Neural progenitor cell (in vitro differentiated cells): ENCODE data around the gene WDR54. TPM values are rescaled to one million over a fixed set of nuclear protein-coding genes. Genes with fewer than 3 reads are reported as not detected.

Source experiments
- DNase-seq: peaks from one replicate; pipeline ENCODE4 v3.0.0-alpha.2; 2016; ENCODE audit warnings: low spot score
- H2AFZ ChIP-seq: fragments of 200-600 bp; sonication (generic); replicated peaks from 2 replicates; pipeline ENCODE4 v1.6.1; 2016; ENCODE audit warnings: antibody characterized with exemption
- H3F3A ChIP-seq: fragments of 200-600 bp; sonication (generic); 2 replicates; pipeline ENCODE4 v1.6.1; 2016; ENCODE audit warnings: antibody characterized with exemption, low read depth
- H3K27ac ChIP-seq: fragments of 200-600 bp; sonication (generic); 2 replicates; pipeline ENCODE4 v1.5.1; 2016; ENCODE audit warnings: mild to moderate bottlenecking
- H3K27me3 ChIP-seq: fragments of 200-600 bp; sonication (generic); 2 replicates; pipeline ENCODE4 v1.6.1; 2016; ENCODE audit warnings: mild to moderate bottlenecking, moderate library complexity
- H3K36me3 ChIP-seq: fragments of 200-600 bp; sonication (generic); 2 replicates; pipeline ENCODE4 v1.5.1; 2016
- H3K4me1 ChIP-seq: fragments of 200-600 bp; sonication (generic); 2 replicates; pipeline ENCODE4 v1.6.1; 2016; ENCODE audit warnings: mixed run types
- H3K4me2 ChIP-seq: fragments of 200-600 bp; sonication (generic); 2 replicates; pipeline ENCODE4 v1.6.1; 2016
- H3K4me3 ChIP-seq: fragments of 200-600 bp; sonication (generic); 2 replicates; pipeline ENCODE4 v1.5.1; 2016
- H3K79me2 ChIP-seq: fragments of 200-600 bp; sonication (generic); 2 replicates; pipeline ENCODE4 v1.6.1; 2016; ENCODE audit warnings: low read depth
- H3K9ac ChIP-seq: fragments of 200-600 bp; sonication (generic); 2 replicates; pipeline ENCODE4 v1.6.1; 2016
- H3K9me3 ChIP-seq: fragments of 200-600 bp; sonication (generic); 2 replicates; pipeline ENCODE4 v1.5.1; 2016; ENCODE audit warnings: low read depth
- H4K20me1 ChIP-seq: fragments of 200-600 bp; sonication (generic); 2 replicates; pipeline ENCODE4 v1.6.1; 2016; ENCODE audit warnings: low read depth
- H3K27ac Mint-ChIP-seq: 3 replicates; pipeline ENCODE4 v1.8.0; 2021; ENCODE audit warnings: mixed read lengths
- H3K27me3 Mint-ChIP-seq: 2 replicates; pipeline ENCODE4 v1.8.0; 2022; ENCODE audit warnings: low read depth, mild to moderate bottlenecking, inconsistent platforms, moderate library complexity, mixed read lengths; ENCODE audit not compliant: insufficient read depth
- H3K36me3 Mint-ChIP-seq: 3 replicates; pipeline ENCODE4 v1.8.0; 2021; ENCODE audit warnings: mixed read lengths
- H3K4me1 Mint-ChIP-seq: 3 replicates; pipeline ENCODE4 v1.8.0; 2021; ENCODE audit warnings: mixed read lengths
- H3K4me3 Mint-ChIP-seq: 3 replicates; pipeline ENCODE4 v1.8.0; 2021; ENCODE audit warnings: mild to moderate bottlenecking, moderate library complexity, mixed read lengths
- H3K9me3 Mint-ChIP-seq: 3 replicates; pipeline ENCODE4 v1.8.0; 2020; ENCODE audit warnings: mixed read lengths
- CTCF ChIP-seq: fragments of 200-600 bp; sonication (generic); IDR thresholded peaks from 2 replicates; pipeline ENCODE4 v1.5.1; 2017; ENCODE audit warnings: antibody characterized with exemption, mild to moderate bottlenecking
- EZH2 ChIP-seq: fragments of 200-600 bp; sonication (generic); IDR thresholded peaks from 2 replicates; pipeline ENCODE4 v1.6.1; 2017; ENCODE audit warnings: antibody characterized with exemption, mild to moderate bottlenecking, moderate library complexity
- EZH2phosphoT487 ChIP-seq: fragments of 200-600 bp; sonication (generic); IDR thresholded peaks from 2 replicates; pipeline ENCODE4 v1.6.1; 2017; ENCODE audit warnings: antibody characterized with exemption
- total RNA-seq: library from RNA; depleted of rRNA; stranded (reverse); fragments of >200 nt; gene quantifications from 2 replicates; pipeline ENCODE4 v1.2.3, GENCODE V29; 2015; ENCODE audit warnings: low replicate concordance

WDR54 gene
- total RNA-seq, 1 donor from 2014 or later = 88.1 TPM

GRCh38 chr2:74379851-74380789 is 41.4 kb upstream of the WDR54 start, which contains the start of gene DCTN1:
Gene DCTN1 (minus strand): TSS chr2:74380311. CDS start chr2:74380037, 274 bp downstream.
- H3K4me3 Mint-ChIP-seq = peak within 1 kb of the TSS; percentile 74
- peak within 1 kb of the TSS; percentile 84 for H3K27ac Mint-ChIP-seq
- Histone ChIP-seq H3K4me1 (peaks cover 32% of the 10 kb centered on the region), H2AFZ (no peak within 1 kb of the TSS), H3F3A (peaks cover 15% of the 10 kb centered on the region), H3K27me3 (no peaks in the 10 kb centered on the region), H4K20me1 (peaks cover 47% of the 10 kb centered on the region), H3K9ac (peak within 1 kb of the TSS; percentile 43), H3K4me3 (peak within 1 kb of the TSS; percentile 48), H3K4me2 (peak within 1 kb of the TSS; percentile 87), H3K36me3 (no peaks in the 10 kb centered on the region), H3K27ac (peak within 1 kb of the TSS; percentile 54), H3K9me3 (no peaks in the 10 kb centered on the region), H3K79me2 (peaks cover 73% of the 10 kb centered on the region)
- no peaks in the 10 kb centered on the region for H3K9me3 Mint-ChIP-seq
- H3K4me1 Mint-ChIP-seq = peaks cover 23% of the 10 kb centered on the region
- DNase-seq = peak; percentile 79
- peaks cover 2% of the 10 kb centered on the region for H3K27me3 Mint-ChIP-seq
- H3K36me3 Mint-ChIP-seq = peaks cover 15% of the 10 kb centered on the region
- TF ChIP-seq EZH2 (no peak), EZH2phosphoT487 (no peak), CTCF (no peak)

DNA sequence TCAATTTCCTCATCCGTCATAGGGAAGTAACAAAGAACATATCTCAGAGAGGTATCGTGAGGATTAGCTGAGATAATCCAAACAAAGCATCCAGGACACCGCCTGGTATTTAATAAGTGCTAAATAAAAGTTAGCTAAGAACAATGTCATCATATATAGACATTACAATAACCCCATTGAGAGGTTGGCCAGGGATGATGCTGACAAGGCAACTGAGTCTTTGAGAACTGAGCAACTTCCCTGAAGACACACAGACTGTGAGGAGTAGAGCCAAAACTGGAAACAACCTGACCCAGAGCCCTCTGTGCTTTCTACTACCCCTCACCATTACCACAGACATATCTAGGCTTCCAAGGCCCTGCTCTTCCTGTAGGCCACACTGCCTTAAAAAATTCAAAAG is 39.8 kb upstream of the WDR54 start:
- H4K20me1 ChIP-seq = peaks cover 59% of the 10 kb centered on the region
- H3K27ac Mint-ChIP-seq = no peak overlapping the region

DNA sequence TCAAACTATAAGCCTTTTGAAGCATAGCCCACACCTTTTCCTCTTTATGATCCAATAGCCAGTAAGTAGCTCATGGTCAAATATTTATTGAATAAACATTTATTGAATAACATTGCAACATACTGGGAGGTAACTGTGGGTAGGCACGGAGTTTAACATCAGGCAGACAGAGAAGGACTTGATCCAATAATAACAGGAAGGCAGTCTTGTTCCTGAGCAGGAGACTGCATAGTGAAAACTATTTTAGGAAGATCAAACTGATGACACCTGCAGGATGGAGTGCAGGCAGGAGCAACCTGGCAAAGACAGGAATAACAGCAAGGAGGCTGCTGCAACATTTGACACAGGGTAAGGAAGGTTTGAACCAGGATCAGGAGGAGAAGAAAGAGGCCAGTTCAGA is 38.3 kb upstream of the WDR54 start:
- no peak overlapping the region for H3K9ac ChIP-seq

More for the DNA sequence above, 39.8 kb upstream of the WDR54 start:
- Mint-ChIP-seq H3K9me3 (no peaks in the 10 kb centered on the region), H3K4me3 (no peak overlapping the region), H3K4me1 (peaks cover 21% of the 10 kb centered on the region), H3K36me3 (peaks cover 13% of the 10 kb centered on the region), H3K27me3 (peaks cover 2% of the 10 kb centered on the region)
- Histone ChIP-seq H3K27me3 (no peaks in the 10 kb centered on the region), H3K4me3 (no peak overlapping the region), H2AFZ (no peak overlapping the region), H3K36me3 (no peaks in the 10 kb centered on the region), H3K4me1 (peaks cover 29% of the 10 kb centered on the region), H3K27ac (no peak overlapping the region), H3F3A (peaks cover 12% of the 10 kb centered on the region), H3K79me2 (peaks cover 88% of the 10 kb centered on the region), H3K9ac (no peak overlapping the region), H3K9me3 (no peaks in the 10 kb centered on the region), H3K4me2 (no peak overlapping the region)
- TF ChIP-seq CTCF (no peak), EZH2phosphoT487 (no peak), EZH2 (no peak)
- DNase-seq = no peak

More for the DNA sequence above, 38.3 kb upstream of the WDR54 start:
- Mint-ChIP-seq H3K36me3 (peaks cover 4% of the 10 kb centered on the region), H3K27me3 (peaks cover 2% of the 10 kb centered on the region), H3K9me3 (no peaks in the 10 kb centered on the region), H3K4me3 (no peak overlapping the region), H3K27ac (no peak overlapping the region), H3K4me1 (peaks cover 21% of the 10 kb centered on the region)
- H3K4me3 ChIP-seq = no peak overlapping the region
- H3K79me2 ChIP-seq = peaks cover 90% of the 10 kb centered on the region
- H3K4me1 ChIP-seq = peaks cover 27% of the 10 kb centered on the region
- H2AFZ ChIP-seq = no peak overlapping the region
- no peak for DNase-seq
- TF ChIP-seq CTCF = no peak
- no peaks in the 10 kb centered on the region for H3K9me3 ChIP-seq
- H3K36me3 ChIP-seq = no peaks in the 10 kb centered on the region
- peaks cover 73% of the 10 kb centered on the region for H4K20me1 ChIP-seq
- H3K4me2 ChIP-seq = no peak overlapping the region
- H3F3A ChIP-seq = peaks cover 12% of the 10 kb centered on the region
- H3K27me3 ChIP-seq = no peaks in the 10 kb centered on the region
- no peak overlapping the region for H3K27ac ChIP-seq
